ENCODE data around the gene ZNF570. TPM values are rescaled to one million over a fixed set of nuclear protein-coding genes. Genes with fewer than 3 reads are reported as not detected.

Gene ZNF570
- total and polyA plus RNA-seq, 9 of the 15 experiments (the other 6 are each of a cell fraction or from before 2014, with no cell fraction given) = 0.09 to 0.95 (median 0.38) TPM

- TF ChIP-seq RFX1 (IDR thresholded peaks at IDR 0.05) (no peak), ZBTB11 (CRISPR knock-in tag; IDR thresholded peaks at IDR 0.05) (peak; percentile 58 to 96 (median 95); a peak in 5 of 6 replicates), THAP12 (CRISPR knock-in tag; IDR thresholded peaks at IDR 0.05) (no peak), ZNF609 (CRISPR knock-in tag; IDR thresholded peaks at IDR 0.05; ENCODE audit: borderline replicate concordance) (no peak), PRDM10 (IDR thresholded peaks at IDR 0.05; ENCODE audit: partially characterized antibody) (no peak)
Measured at GRCh38 chr19:37468961-37469777, at the start of gene ZNF570 (continued).
